Measurements from ENCODE around the gene UBE2I.
"Not testable (repeated sequence)": the region's sequence is repeated elsewhere in the genome, so short reads cannot be mapped to it uniquely, and the experiment has no call there.

The UBE2I gene

GRCh38 chr16:1314399-1315068, 5.1 kb downstream of the UBE2I start:
- DNase-seq (ENCODE audit: low spot score), result no peak

- DNase-seq (ENCODE audit: low spot score), result no peak
These were observed 5.9 kb downstream of the UBE2I start for GRCh38 chr16:1315081-1316032.

GRCh38 chr16:1316033-1316405, 6.6 kb downstream of the UBE2I start:
- no peak for DNase-seq (ENCODE audit: low spot score)

GRCh38 chr16:1317479-1318267, 8.2 kb downstream of the UBE2I start:
- no peak for DNase-seq (ENCODE audit: low spot score)

- no peak for DNase-seq (ENCODE audit: low spot score)
These were observed 8.8 kb downstream of the UBE2I start for GRCh38 chr16:1318268-1318545.

- DNase-seq (ENCODE audit: low spot score), result no peak
These were observed 9.6 kb downstream of the UBE2I start for GRCh38 chr16:1319041-1319440.

- DNase-seq (ENCODE audit: low spot score), result no peak
These were observed 10.7 kb downstream of the UBE2I start for GRCh38 chr16:1320097-1320496.

- DNase-seq (ENCODE audit: low spot score), result no peak
These were observed 11.3 kb downstream of the UBE2I start for GRCh38 chr16:1320658-1321240.

- no peak for DNase-seq (ENCODE audit: low spot score)
These were observed 13.0 kb downstream of the UBE2I start for GRCh38 chr16:1322407-1322806.

- no peak for DNase-seq (ENCODE audit: low spot score)
These were observed 14.1 kb downstream of the UBE2I start for GRCh38 chr16:1323296-1324239.

GRCh38 chr16:1324286-1324826, 14.9 kb downstream of the UBE2I start:
- DNase-seq (ENCODE audit: low spot score), result no peak

- no peak for DNase-seq (ENCODE audit: low spot score)
These were observed 15.8 kb downstream of the UBE2I start for GRCh38 chr16:1325261-1325660.

- DNase-seq (ENCODE audit: low spot score), result no peak
These were observed 16.4 kb downstream of the UBE2I start for GRCh38 chr16:1325673-1326371.

- no peak for DNase-seq (ENCODE audit: low spot score)
These were observed 17.0 kb downstream of the UBE2I start for GRCh38 chr16:1326391-1326790.

- DNase-seq (ENCODE audit: low spot score), result no peak
These were observed 17.6 kb downstream of the UBE2I start for GRCh38 chr16:1326946-1327618.

GRCh38 chr16:1327619-1327947, 18.1 kb downstream of the UBE2I start:
- DNase-seq (ENCODE audit: low spot score), result no peak

GRCh38 chr16:1328136-1328535, 18.7 kb downstream of the UBE2I start:
- DNase-seq (ENCODE audit: low spot score), result not testable (repeated sequence)

- DNase-seq (ENCODE audit: low spot score), result not testable (repeated sequence)
These were observed 19.5 kb downstream of the UBE2I start for GRCh38 chr16:1328961-1329360.

GRCh38 chr16:1330260-1330914, 21.0 kb downstream of the UBE2I start:
- no peak for DNase-seq (ENCODE audit: low spot score)
